ENCODE measurements around the gene PTGER1. TPM values are rescaled to one million over a fixed set of nuclear protein-coding genes. Genes with fewer than 3 reads are reported as not detected.

The PTGER1 gene
- polyA plus RNA-seq, 1 donor (not counting 4 experiments of a cell fraction or from before 2014, with no cell fraction given) = not detected

DNA sequence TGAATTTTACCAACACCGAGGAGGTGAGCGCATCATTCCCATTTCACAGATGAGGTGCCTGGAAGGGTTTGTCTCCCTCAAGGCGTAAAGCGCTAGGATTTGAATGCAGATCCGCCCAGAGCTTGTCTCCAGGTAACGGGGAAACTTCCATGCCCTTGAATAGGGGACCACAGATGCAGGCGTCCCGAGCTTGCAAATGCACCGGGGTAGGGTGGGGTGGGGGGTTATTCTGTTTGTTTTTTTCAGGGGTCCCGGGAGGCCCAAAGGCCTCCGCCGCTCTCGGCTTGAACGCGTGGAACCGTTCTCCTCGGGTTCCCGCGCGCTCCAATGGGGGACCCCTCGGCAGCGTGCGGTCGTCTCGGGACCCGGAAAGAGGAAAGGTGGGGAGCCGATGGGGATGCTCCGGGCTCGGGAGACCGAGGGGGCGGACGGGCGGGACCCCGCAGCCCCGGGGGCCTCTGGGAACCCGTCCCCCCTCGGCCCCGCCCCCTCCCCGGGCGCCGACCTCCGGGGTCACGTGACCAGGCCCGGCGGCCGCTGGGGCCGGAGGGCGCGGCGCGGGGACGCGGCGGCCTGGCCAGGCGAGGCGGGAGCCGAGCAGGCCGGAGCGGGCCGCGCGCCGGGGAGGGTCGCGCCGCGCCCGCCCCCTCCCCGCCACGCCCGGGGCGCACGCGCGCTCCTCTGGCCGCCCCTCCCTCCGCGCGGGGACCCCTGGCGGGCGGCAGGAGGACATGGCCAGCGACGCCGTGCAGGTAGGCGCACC, 42.2 kb downstream of the PTGER1 start, which contains the start of gene PKN1:
Gene PKN1 (plus strand): TSS at position 516 of the 763 bp plus-strand sequence. CDS start 216 bp downstream, at position 732.
- H2AFZ ChIP-seq (ENCODE audit: control insufficient read depth, low read length) = no peak within 1 kb of the TSS
- H3K27ac ChIP-seq (ENCODE audit: control insufficient read depth, insufficient read depth, low read length) = no peak within 1 kb of the TSS
- no peaks in the 10 kb centered on the region for H3K4me1 ChIP-seq (ENCODE audit: control insufficient read depth, extremely low read depth, insufficient read depth, low read length)
- FAIRE-seq (no peak), DNase-seq (ENCODE audit: low read depth, low spot score) (no peak)
- H3K27me3 ChIP-seq (ENCODE audit: control insufficient read depth, extremely low read depth, insufficient read depth, low read length) = peaks cover 23% of the 10 kb centered on the region
- TF ChIP-seq EZH2 (IDR thresholded peaks at IDR 0.05; ENCODE audit: low read length) = peak; percentile 75
- TF ChIP-seq, protein P1, sequence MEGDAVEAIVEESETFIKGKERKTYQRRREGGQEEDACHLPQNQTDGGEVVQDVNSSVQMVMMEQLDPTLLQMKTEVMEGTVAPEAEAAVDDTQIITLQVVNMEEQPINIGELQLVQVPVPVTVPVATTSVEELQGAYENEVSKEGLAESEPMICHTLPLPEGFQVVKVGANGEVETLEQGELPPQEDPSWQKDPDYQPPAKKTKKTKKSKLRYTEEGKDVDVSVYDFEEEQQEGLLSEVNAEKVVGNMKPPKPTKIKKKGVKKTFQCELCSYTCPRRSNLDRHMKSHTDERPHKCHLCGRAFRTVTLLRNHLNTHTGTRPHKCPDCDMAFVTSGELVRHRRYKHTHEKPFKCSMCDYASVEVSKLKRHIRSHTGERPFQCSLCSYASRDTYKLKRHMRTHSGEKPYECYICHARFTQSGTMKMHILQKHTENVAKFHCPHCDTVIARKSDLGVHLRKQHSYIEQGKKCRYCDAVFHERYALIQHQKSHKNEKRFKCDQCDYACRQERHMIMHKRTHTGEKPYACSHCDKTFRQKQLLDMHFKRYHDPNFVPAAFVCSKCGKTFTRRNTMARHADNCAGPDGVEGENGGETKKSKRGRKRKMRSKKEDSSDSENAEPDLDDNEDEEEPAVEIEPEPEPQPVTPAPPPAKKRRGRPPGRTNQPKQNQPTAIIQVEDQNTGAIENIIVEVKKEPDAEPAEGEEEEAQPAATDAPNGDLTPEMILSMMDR (optimal IDR thresholded peaks at IDR 0.05 in 1 of 3, IDR thresholded peaks at IDR 0.05 in 1 of 3, conservative IDR thresholded peaks at IDR 0.05 in 1 of 3; ENCODE audit: extremely low read depth in 1 of 3, insufficient read depth in 2 of 3, low read length in 3 of 3) = no peak
- no peaks in the 10 kb centered on the region for H3K9me3 ChIP-seq (ENCODE audit: control insufficient read depth, low read depth, low read length)
- peak within 1 kb of the TSS; percentile 27 for H3K4me2 ChIP-seq (ENCODE audit: control insufficient read depth, extremely low read depth, insufficient read depth, low read depth, low read length)
- no peaks in the 10 kb centered on the region for H3K36me3 ChIP-seq (ENCODE audit: control insufficient read depth in 2 of 2, extremely low read depth in 1 of 2, insufficient read depth in 2 of 2, low read length in 2 of 2)
- no peaks in the 10 kb centered on the region for H3K79me2 ChIP-seq (ENCODE audit: control insufficient read depth, insufficient read depth, low read length)
- no peaks in the 10 kb centered on the region for H4K20me1 ChIP-seq (ENCODE audit: control insufficient read depth, extremely low read depth, insufficient read depth, low read length)
- dilution Hi-C loops (cut with MboI; ENCODE audit: extremely low pct_ligation_motif_present, low sequenced_read_pairs) = no loop called here
- H3K9me1 ChIP-seq (ENCODE audit: control insufficient read depth, extremely low read depth, insufficient read depth, low read length) = no peaks in the 10 kb centered on the region
- H3K4me3 ChIP-seq (ENCODE audit: control insufficient read depth in 2 of 3, extremely low read depth in 1 of 3, insufficient read depth in 2 of 3, low read depth in 1 of 3, low read length in 3 of 3) = peak within 1 kb of the TSS; percentile 13 to 44 (median 26)
- no peak within 1 kb of the TSS for H3K9ac ChIP-seq (ENCODE audit: control insufficient read depth, extremely low read depth, insufficient read depth, low read length)

DNA sequence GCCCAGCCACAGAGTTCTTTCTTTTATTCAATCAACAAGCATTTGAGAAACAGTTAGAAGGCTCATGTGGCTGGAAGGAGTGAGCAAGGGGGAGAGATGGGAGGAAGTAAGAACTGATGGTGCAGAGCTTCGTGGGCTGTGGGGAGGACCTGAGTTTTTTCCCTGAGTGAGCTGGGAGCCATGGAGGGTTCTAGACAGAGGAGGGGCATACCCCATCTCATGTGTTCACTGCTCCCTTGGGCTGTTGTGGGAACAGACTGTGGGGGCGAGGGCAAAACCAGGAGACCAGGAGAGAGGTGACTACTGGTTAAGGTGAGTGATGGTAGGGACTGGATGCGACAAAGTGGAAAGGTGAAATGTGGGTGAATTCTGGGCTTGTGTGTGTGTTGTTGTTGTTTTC, 44.4 kb downstream of the PTGER1 start:
- Histone ChIP-seq H3K36me3 (ENCODE audit: control insufficient read depth in 2 of 2, extremely low read depth in 1 of 2, insufficient read depth in 2 of 2, low read length in 2 of 2) (no peaks in the 10 kb centered on the region), H4K20me1 (ENCODE audit: control insufficient read depth, extremely low read depth, insufficient read depth, low read length) (no peaks in the 10 kb centered on the region)
- no peak for FAIRE-seq

More for the DNA sequence above, 44.4 kb downstream of the PTGER1 start:
- no peak for TF ChIP-seq EZH2 (IDR thresholded peaks at IDR 0.05; ENCODE audit: low read length)
- TF ChIP-seq, protein P1 (optimal IDR thresholded peaks at IDR 0.05 in 1 of 3, IDR thresholded peaks at IDR 0.05 in 1 of 3, conservative IDR thresholded peaks at IDR 0.05 in 1 of 3; ENCODE audit: extremely low read depth in 1 of 3, insufficient read depth in 2 of 3, low read length in 3 of 3) = no peak
- no peak overlapping the region for H3K4me2 ChIP-seq (ENCODE audit: control insufficient read depth, extremely low read depth, insufficient read depth, low read depth, low read length)
- peaks cover 23% of the 10 kb centered on the region for H3K27me3 ChIP-seq (ENCODE audit: control insufficient read depth, extremely low read depth, insufficient read depth, low read length)
- no peak overlapping the region for H3K9ac ChIP-seq (ENCODE audit: control insufficient read depth, extremely low read depth, insufficient read depth, low read length)
- H2AFZ ChIP-seq (ENCODE audit: control insufficient read depth, low read length) = no peak overlapping the region
- dilution Hi-C loops (cut with MboI; ENCODE audit: extremely low pct_ligation_motif_present, low sequenced_read_pairs) = no loop called here
- H3K9me1 ChIP-seq (ENCODE audit: control insufficient read depth, extremely low read depth, insufficient read depth, low read length) = no peaks in the 10 kb centered on the region
- no peaks in the 10 kb centered on the region for H3K79me2 ChIP-seq (ENCODE audit: control insufficient read depth, insufficient read depth, low read length)
- no peak for DNase-seq (ENCODE audit: low read depth, low spot score)
- H3K27ac ChIP-seq (ENCODE audit: control insufficient read depth, insufficient read depth, low read length) = no peak overlapping the region
- H3K9me3 ChIP-seq (ENCODE audit: control insufficient read depth, low read depth, low read length) = no peaks in the 10 kb centered on the region
- H3K4me1 ChIP-seq (ENCODE audit: control insufficient read depth, extremely low read depth, insufficient read depth, low read length) = no peaks in the 10 kb centered on the region
- H3K4me3 ChIP-seq (ENCODE audit: control insufficient read depth in 2 of 3, extremely low read depth in 1 of 3, insufficient read depth in 2 of 3, low read depth in 1 of 3, low read length in 3 of 3) = no peak overlapping the region

All from keratinocyte (primary cell).